GM18505 (cell line): ENCODE measurements around the gene APOC3.
"Not testable (repeated sequence)": the region's sequence is repeated elsewhere in the genome, so short reads cannot be mapped to it uniquely, and the experiment has no call there.

Experiments used
- ATAC-seq: cut with Tn5 transposase; IDR thresholded peaks from one replicate; pipeline ENCODE4 v1.9.1; 2021; ENCODE audit not compliant: unreplicated experiment
- POLR2A ChIP-seq: IDR thresholded peaks from 4 replicates; pipeline ENCODE4 v1.6.1; 2011; ENCODE audit warnings: borderline replicate concordance; ENCODE audit not compliant: insufficient read depth, insufficient read length; ENCODE audit errors: extremely low read depth

Gene APOC3

DNA sequence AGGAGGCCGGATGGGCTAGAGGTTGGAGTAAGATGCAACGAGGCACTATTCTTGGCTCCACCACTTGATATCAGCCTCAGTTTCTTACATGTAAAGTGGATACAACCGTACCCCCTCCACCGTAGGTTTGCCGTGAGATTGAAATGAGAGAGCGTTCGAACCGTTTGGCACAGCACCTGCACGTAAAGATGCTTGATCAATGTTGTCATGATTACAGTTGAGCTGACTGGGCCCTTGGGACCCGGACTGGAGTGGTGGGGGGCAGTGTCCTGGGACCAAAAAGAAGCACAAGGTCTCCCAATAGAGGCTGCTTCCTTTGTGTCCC is 3.7 kb downstream of the APOC3 start:
- no peak for TF ChIP-seq POLR2A
- no peak for ATAC-seq

DNA sequence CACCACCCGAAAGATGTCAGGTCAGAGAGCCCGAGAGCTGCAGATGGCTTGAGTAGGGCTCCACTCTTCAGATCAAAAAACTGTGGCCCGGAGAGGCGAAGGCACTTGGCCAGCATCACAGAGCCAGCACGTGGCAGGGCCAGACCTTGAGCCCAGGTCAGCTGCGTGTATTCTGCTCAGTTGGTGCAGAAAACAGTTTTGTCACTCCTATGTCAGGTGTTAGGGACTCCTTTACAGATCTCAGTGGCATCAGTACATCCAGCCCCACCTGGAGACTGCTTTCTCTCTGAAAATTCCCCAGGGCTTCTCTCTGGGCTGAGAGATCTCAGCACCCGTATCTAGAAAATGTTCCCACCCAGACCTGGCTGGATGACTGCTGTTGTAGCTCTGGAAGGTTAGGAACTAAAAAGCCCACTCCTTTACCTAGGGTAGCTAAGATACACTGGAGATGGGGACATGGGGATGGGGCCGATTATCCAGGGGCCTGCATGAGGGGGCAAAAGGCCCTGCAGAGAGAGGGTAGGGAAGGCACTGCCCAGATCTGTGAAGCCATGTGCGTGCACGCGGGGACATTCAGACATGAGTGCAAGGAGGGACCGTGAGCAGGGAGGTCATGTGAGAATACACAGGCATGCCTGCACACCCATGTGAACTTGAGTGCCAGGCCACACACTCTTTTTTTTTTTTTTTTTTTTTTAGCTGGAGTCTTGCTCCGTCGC is 4.3 kb downstream of the APOC3 start:
- no peak for TF ChIP-seq POLR2A
- ATAC-seq, result no peak

DNA sequence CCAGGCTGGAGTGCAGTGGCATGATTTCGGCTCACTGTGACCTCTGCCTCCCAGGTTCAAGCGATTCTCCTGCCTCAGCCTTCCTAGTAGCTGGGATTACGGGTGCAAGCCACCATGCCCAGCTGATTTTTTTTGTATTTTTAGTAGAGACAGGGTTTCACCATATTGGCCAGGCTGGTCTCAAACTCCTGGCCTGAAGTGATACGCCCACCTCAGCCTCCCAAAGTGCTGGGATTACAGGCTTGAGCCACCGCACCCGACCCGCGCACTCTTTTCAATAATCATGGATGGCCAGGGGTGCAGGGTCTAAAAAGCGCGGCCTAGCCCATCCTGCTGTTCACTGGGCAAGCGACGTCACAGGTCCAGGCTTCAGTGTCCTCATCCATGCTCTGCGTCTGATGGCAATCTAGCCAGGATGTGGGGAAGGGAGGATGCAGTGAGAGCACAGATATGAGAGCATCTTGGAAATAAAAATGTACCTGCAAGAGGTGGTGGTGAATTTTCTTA is 4.9 kb downstream of the APOC3 start:
- ATAC-seq, result not testable (repeated sequence)

DNA sequence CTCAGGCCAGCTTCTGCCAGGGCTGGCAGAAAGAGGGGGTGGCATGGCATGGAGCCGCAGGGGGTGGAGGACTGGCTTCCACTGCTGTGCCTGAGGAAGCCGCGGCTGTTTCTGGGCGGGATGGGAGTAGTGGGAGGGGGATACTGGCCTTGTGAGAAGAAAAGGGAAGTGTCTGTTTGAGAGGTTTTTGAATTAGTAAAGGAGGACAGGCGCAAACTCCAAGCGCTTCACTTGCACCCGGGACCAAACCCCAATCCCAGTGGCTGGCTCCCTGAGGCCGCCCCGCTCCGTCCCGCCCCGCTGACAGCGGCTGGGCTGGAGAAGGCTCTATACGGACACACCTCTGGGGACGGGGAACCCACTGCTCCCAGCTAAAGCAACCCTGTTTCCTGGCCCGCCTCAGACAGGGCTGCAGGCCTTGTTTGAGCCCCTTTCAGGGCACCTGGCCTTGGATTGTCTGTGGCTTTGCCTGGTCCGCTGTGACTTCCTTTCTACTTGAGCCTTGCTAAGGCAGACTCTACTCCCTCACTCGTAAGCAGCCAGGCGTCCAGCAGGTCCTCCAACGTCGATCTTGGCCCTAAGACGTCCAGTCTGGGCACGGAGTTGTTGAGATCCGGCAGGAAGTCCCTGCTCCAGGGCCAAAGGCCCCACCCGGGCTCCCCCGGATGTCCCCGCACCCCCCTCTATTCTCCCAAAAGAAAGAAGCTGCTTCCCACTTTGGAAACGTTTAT is 5.5 kb downstream of the APOC3 start:
- ATAC-seq, result peak; percentile 8
- no peak for TF ChIP-seq POLR2A

DNA sequence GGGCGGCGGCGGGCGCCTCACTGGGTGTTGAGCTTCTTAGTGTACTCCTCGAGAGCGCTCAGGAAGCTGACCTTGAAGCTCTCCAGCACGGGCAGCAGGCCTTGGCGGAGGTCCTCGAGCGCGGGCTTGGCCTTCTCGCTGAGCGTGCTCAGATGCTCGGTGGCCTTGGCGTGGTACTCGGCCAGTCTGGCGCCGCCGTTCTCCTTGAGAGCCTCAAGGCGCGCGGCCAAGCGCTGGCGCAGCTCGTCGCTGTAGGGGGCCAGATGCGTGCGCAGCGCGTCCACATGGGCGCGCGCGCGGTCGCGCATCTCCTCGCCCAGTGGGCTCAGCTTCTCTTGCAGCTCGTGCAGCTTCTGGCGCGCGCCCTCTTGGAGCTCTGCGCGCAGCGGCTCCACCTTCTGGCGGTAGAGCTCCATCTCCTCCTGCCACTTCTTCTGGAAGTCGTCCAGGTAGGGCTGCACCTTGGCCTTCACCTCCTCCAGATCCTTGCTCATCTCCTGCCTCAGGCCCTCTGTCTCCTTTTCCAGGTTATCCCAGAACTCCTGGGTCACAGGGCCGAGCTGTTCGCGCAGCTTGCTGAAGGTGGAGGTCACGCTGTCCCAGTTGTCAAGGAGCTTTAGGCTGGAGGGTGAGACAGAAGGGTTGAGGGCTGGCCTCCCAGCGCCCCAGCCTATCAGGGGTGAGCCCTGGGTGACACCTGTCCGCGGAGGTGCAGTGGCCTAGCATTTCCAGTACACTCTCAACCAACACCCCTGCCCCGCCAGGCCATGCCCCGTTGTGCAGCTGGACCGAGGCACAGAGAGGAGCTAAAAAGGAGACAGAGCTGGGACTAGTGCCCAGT is 6.3 kb downstream of the APOC3 start:
- peak; percentile 42 for TF ChIP-seq POLR2A
- peak; percentile 68 for ATAC-seq

DNA sequence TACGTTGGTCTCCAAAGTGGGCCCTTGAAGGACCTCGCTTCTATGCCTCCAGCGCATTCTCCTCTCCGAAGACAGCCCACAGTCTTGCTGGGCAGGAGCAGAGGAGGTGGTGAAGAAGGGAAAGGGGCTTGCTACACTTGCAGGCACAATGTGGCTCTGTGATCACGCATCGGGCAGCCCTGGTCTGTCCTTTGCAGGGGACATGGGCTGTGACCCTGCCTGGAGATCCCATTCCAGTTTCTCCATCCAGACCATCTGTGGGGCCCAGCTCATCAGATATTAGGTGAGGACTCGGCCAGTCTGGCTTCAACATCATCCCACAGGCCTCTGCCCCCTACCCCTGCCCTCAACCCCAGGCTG is 6.9 kb downstream of the APOC3 start:
- ATAC-seq, result no peak
- no peak for TF ChIP-seq POLR2A

DNA sequence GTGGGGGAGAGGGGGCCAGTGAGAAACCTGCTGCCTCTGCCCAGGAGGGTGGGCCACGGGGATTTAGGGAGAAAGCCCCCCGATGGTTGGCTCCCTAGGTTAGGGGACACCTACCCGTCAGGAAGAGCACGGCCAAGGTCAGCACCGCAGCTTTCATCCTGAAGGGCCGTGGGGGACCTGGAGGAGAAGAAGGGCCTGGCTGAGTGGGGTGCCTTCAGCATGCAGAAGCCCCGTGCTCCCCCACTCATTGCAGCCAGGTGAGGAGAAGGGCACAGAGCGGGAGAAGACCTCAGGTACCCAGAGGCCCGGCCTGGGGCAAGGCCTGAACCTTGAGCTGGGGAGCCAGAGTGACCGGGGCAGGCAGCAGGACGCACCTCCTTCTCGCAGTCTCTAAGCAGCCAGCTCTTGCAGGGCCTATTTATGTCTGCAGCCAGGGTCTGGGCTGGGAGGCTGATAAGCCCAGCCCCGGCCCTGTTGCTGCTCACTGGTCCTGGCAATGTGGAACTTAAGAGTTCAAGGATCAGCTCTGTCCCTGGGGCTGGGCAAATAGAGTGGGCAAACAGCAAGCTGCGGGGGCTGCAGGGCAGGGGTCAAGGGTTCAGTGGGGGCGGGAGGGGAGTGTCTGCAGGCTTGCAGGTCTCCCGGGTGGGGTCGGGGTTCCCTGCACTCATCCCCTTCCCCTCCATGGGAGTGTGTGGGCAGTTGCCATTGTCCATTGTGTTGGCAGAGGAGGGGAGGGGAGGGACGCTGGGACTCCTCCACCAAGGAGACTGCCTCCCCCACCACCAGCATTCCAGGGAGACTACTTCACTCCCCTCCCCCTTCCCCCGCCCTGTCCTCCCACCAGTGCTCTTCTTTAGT is 7.8 kb downstream of the APOC3 start, which contains the start of gene APOA1:
APOA1 (minus strand) TSS at position 392 of the 861 bp plus-strand sequence; CDS start at position 157, 235 bp downstream.
- no peak for TF ChIP-seq POLR2A
- no peak for ATAC-seq

DNA sequence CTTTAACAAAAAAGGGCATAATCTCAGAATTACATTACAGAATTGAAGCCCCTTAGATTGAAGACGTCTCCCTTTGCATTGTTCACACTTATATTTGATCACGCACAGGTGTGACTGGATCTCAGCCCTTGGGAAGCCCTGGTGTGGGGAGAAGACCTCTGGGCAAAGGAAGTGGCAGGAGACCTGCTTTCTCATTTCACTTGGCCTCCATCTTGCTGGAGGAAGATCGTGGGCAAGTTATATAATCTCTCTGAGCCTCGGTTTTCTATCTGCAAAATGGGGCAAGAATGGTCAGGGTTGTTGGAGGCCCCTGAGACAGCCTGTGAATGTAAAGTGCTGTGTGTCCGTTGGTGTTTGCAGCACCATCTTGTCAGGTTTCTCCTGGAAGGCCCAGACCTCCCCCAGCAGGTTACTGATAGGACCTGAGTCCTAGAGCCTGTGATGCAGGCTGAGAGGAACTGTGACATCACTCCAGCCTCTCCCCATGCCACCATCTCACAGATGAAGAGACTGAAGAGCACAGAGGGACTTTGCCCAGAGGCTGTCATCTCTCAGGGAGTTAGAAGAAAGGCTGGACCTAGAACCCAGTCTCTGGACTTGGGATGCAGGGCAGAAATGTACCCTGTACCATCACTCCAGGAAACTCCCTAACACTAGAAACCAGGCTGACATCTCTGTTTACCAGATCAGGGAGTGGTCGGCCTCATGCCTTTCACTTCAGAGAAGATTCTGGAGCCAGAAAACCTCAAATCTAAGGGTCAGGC is 8.8 kb downstream of the APOC3 start:
- TF ChIP-seq POLR2A, result no peak

DNA sequence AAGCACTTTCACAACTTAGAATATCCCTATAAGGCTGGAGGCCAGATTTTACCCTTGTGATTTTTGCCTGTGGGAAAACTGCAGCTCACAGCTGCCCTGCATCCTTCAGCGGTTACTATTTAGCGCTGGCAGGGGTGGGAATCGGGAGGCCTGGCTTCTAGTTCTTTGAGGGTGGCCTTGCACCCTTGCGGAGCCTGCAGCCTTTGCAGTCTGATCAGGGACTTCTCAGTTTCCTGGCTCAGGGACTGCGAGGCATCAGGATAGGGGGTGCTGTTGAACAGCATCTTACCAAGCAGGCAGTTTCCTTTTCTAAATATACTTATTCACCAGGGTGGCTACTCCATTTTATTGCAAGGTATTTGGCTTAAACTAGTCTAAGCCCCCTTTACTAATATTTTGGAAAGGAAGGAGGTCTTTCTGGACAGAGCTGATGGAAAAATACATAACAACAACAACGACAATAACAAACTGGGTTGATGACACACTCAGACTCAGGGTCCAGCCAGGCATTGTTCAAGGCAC is 10.6 kb downstream of the APOC3 start:
- TF ChIP-seq POLR2A, result no peak
- no peak for ATAC-seq

More for the DNA sequence above, 8.8 kb downstream of the APOC3 start:
- ATAC-seq, result no peak

DNA sequence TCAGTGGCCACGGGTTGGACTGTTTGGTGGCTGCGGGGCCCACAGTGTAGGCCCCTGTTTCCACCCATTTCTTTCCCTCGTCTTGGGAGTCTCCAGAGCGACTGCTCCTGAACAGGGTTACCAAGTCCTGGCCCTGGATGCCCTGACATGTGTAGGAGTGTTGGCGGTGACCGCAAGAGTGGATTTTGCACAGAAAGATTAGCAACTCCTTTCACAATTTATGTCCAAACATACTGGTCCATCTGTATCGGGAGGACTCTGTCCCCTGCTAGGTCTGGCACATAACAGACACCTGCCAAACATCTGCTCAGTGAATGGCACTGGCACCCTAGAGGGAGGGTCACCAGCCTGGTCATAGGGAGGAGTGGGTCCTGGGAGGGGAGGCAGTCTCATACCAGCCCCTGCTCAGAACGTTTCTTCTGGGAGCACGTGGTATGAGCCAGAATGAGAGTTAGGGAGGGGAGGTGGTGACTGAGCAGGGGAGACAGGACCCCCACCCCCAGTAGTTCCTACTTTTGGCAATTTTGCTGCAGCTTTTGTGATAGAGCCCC is 11.1 kb downstream of the APOC3 start:
- TF ChIP-seq POLR2A, result no peak
- ATAC-seq, result no peak

DNA sequence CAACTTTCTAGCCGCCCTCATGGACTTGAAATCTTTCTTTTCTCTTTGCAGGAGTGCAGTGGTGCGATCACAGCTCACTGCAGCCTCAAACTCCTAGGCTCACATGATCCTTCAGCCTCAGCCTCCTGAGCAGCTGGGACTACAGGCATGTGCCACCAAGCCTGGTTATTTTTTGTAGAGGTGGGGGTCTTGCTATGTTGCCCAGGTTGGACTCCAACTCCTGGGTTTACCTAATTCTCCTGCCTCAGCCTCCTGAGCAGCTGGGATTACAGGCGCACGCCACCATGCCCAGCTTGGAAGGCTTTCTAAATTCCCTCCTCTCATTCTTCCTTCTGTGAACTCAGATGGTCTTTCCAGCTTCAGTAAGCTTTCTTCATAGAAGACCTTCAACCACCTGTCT is 12.4 kb downstream of the APOC3 start:
- ATAC-seq, result no peak
- TF ChIP-seq POLR2A, result no peak

DNA sequence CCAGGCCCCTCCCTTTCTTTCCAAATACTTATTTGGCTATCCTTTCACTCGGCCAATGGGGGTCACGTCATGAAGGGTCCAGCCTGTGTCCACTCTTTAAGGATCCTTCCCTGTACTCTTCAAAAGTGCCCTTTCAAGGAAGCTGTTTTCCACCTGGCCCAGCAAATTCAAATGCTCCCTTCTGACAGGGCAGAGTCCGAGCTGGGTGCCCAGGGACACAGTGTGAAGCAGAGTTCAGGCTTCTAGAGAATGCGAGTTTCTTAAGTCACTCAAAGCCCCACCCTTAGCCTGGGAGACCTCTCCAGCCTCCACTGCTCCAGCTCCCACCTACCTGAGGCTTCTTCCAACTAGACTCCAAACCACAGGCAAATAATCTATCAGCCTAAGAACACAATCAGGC is 13.2 kb downstream of the APOC3 start:
- no peak for TF ChIP-seq POLR2A
- no peak for ATAC-seq
